Measurements from ENCODE around the gene ZGLP1.

GRCh38 chr19:10289836-10290356 is 19.7 kb downstream of the ZGLP1 start, which contains the start of gene ICAM5:
- no peak for TF ChIP-seq CTCF (IDR thresholded peaks at IDR 0.05 in 8 of 11, conservative IDR thresholded peaks at IDR 0.05 in 3 of 11)
- TF ChIP-seq POLR2A (IDR thresholded peaks at IDR 0.05): no peak
